WTC11 (cell line): ENCODE measurements around the gene CDK10.

Experiments used
- ATF3 ChIP-seq: sonication (generic); formaldehyde crosslinking; conservative IDR thresholded peaks from 2 replicates; pipeline ENCODE4 v1.8.1; 2022; ENCODE audit warnings: mild to moderate bottlenecking, missing genetic modification reagents
- TF ChIP-seq, protein P1 (sequence below): sonication (generic); formaldehyde crosslinking; IDR thresholded peaks from 2 replicates; pipeline ENCODE4 v1.8.1; 2022; ENCODE audit warnings: low read depth, mild to moderate bottlenecking, moderate library complexity, missing genetic modification reagents, borderline replicate concordance
- TF ChIP-seq, protein P2 (sequence below): fragments of 200-600 bp; IDR thresholded peaks from 2 replicates; pipeline ENCODE4 v1.8.0; 2022; ENCODE audit warnings: antibody characterized with exemption

DNA sequence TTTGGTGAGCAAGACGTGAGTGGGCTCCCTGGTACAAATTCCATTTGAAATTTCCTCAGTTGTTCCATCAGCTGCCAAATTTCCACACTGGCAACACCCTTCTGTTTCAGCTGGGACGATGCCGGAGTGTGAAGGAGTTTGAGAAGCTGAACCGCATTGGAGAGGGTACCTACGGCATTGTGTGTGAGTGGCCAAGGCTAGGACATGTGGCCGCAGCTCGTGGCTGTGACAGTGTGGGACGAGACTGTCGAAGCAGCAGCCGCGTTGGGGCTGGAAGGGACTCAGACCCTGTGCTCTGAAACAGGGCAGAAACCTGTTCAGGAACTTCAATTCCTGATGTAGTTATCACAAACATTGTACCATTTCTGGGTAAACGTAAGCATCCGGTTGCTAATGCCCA, 2.7 kb downstream of the CDK10 start:
- TF ChIP-seq, protein P1, sequence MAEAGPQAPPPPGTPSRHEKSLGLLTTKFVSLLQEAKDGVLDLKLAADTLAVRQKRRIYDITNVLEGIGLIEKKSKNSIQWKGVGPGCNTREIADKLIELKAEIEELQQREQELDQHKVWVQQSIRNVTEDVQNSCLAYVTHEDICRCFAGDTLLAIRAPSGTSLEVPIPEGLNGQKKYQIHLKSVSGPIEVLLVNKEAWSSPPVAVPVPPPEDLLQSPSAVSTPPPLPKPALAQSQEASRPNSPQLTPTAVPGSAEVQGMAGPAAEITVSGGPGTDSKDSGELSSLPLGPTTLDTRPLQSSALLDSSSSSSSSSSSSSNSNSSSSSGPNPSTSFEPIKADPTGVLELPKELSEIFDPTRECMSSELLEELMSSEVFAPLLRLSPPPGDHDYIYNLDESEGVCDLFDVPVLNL (CRISPR knock-in tag), result no peak
- TF ChIP-seq, protein P2, sequence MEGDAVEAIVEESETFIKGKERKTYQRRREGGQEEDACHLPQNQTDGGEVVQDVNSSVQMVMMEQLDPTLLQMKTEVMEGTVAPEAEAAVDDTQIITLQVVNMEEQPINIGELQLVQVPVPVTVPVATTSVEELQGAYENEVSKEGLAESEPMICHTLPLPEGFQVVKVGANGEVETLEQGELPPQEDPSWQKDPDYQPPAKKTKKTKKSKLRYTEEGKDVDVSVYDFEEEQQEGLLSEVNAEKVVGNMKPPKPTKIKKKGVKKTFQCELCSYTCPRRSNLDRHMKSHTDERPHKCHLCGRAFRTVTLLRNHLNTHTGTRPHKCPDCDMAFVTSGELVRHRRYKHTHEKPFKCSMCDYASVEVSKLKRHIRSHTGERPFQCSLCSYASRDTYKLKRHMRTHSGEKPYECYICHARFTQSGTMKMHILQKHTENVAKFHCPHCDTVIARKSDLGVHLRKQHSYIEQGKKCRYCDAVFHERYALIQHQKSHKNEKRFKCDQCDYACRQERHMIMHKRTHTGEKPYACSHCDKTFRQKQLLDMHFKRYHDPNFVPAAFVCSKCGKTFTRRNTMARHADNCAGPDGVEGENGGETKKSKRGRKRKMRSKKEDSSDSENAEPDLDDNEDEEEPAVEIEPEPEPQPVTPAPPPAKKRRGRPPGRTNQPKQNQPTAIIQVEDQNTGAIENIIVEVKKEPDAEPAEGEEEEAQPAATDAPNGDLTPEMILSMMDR, result no peak
- no peak for TF ChIP-seq ATF3
